Activated CD8-positive, alpha-beta T cell treated with anti-CD3 and anti-CD28 coated beads for 36 hours (primary cell): ENCODE data around the gene RFX1. TPM values are rescaled to one million over a fixed set of nuclear protein-coding genes. Genes with fewer than 3 reads are reported as not detected.
A peak's percentile ranks its signal among the peaks of the same experiment; 100 is the strongest.
"Not testable (repeated sequence)": the region's sequence is repeated elsewhere in the genome, so short reads cannot be mapped to it uniquely, and the experiment has no call there.

Experiments
- ATAC-seq: fragments of 200-7000 bp; cut with Tn5 transposase; one replicate; pipeline ENCODE4 v1.10.0; 2021; ENCODE audit warnings: mild to moderate bottlenecking, moderate library complexity
- CTCF ChIA-PET: fragments of 350-600 bp; sonication (Branson Sonifier 250); formaldehyde crosslinking; loops from one replicate; lab custom pipeline; 2021; ENCODE audit warnings: antibody characterized with exemption; lab: Charles Lee
- POLR2A ChIA-PET: fragments of 350-600 bp; sonication (Branson Sonifier 250); formaldehyde crosslinking; loops from one replicate; lab custom pipeline; 2021; ENCODE audit warnings: antibody characterized with exemption; lab: Charles Lee
- DNase-seq: peaks from one replicate; pipeline ENCODE4 v3.0.0-alpha.2; 2020
- H3K27ac Mint-ChIP-seq: one replicate; pipeline ENCODE4 v1.8.0; 2021; ENCODE audit warnings: mild to moderate bottlenecking, mixed read lengths
- H3K27me3 Mint-ChIP-seq: one replicate; pipeline ENCODE4 v1.8.0; 2021; ENCODE audit warnings: mixed read lengths
- H3K36me3 Mint-ChIP-seq: one replicate; pipeline ENCODE4 v1.8.0; 2021; ENCODE audit warnings: low read depth, mixed read lengths
- H3K4me1 Mint-ChIP-seq: one replicate; pipeline ENCODE4 v1.8.0; 2021; ENCODE audit warnings: low read depth, mixed read lengths
- H3K4me3 Mint-ChIP-seq: one replicate; pipeline ENCODE4 v1.8.0; 2021; ENCODE audit warnings: mild to moderate bottlenecking, moderate library complexity, mixed read lengths
- H3K9me3 Mint-ChIP-seq: one replicate; pipeline ENCODE4 v1.8.0; 2021; ENCODE audit warnings: mixed read lengths
- intact Hi-C: fragments of 100-400 bp; cut with micrococcal nuclease; formaldehyde crosslinking; loops from one replicate; pipeline ENCODE4 v1.10.0; 2022
- total RNA-seq, 2 experiments: library from RNA; stranded (reverse); gene quantifications; one replicate each; pipeline ENCODE4 v1.2.3, GENCODE V29; 2021
- TF ChIP-seq, protein P1 (sequence below): fragments of 200-600 bp; IDR thresholded peaks from one replicate; pipeline ENCODE4 v1.8.0; 2022; ENCODE audit warnings: antibody characterized with exemption, mild to moderate bottlenecking

Gene RFX1
- total RNA-seq, 2 experiments from 2014 or later = 13.3 to 14.1 TPM

DNA sequence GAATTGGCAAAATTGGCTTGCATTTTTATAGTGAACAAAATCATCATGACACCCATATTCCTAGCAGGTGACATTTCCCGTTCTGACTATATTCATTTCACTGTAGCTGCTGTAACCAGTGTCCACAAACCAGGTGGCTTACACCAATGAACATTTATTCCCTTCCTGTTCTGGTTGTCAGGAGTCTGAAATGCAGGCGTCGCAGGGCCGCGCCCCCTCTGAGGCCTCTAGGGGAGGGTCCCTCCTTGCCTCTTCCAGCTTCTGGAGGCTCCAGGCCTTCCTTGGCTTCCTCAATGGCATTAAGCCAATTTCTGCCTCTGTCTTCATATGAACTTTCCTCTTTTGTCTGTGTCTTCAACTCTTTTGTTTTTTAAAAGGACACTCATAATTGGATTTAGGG, 15.4 kb upstream of the RFX1 start:
- intact Hi-C loops = no loop called here
- DNase-seq (no peak), ATAC-seq (peak; percentile 64)
- ChIA-PET POLR2A (no interaction called here), CTCF (interaction anchor here (1.0 to 2.3 kb wide), 6 partner anchors 10 to 139 kb away, joined by 3 to 14 read pairs (median 4); partner anchors contain the start of genes ASF1B and IL27RA)
- Mint-ChIP-seq H3K27ac (no peak overlapping the region), H3K4me3 (no peak overlapping the region), H3K9me3 (no peaks in the 10 kb centered on the region), H3K4me1 (peaks cover 8% of the 10 kb centered on the region), H3K36me3 (no peaks in the 10 kb centered on the region), H3K27me3 (no peaks in the 10 kb centered on the region)
- TF ChIP-seq, protein P1, sequence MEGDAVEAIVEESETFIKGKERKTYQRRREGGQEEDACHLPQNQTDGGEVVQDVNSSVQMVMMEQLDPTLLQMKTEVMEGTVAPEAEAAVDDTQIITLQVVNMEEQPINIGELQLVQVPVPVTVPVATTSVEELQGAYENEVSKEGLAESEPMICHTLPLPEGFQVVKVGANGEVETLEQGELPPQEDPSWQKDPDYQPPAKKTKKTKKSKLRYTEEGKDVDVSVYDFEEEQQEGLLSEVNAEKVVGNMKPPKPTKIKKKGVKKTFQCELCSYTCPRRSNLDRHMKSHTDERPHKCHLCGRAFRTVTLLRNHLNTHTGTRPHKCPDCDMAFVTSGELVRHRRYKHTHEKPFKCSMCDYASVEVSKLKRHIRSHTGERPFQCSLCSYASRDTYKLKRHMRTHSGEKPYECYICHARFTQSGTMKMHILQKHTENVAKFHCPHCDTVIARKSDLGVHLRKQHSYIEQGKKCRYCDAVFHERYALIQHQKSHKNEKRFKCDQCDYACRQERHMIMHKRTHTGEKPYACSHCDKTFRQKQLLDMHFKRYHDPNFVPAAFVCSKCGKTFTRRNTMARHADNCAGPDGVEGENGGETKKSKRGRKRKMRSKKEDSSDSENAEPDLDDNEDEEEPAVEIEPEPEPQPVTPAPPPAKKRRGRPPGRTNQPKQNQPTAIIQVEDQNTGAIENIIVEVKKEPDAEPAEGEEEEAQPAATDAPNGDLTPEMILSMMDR = no peak

DNA sequence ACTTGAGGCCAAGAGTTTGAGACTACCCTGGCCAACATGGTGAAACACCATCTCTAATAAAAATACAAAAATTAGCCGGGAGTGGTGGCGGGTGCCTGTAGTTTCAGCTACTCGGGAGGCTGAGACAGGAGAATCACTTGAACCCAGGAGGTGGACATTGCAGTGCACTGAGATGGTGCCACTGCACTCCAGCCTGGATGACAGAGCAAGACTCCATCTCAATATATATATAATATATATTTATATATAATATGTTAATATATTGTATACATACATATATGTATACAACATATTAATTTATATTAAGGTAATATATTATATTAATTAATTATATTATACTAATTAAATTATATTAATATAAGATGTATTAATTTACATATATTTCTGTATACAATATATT, 13.6 kb upstream of the RFX1 start:
- H3K9me3 Mint-ChIP-seq, H3K27me3 Mint-ChIP-seq, H3K36me3 Mint-ChIP-seq, DNase-seq, ATAC-seq, H3K27ac Mint-ChIP-seq, intact Hi-C loops, POLR2A ChIA-PET, H3K4me3 Mint-ChIP-seq: not testable (repeated sequence)
- CTCF ChIA-PET = interaction anchor here (0.7 to 1.6 kb wide), 3 partner anchors 29 to 208 kb away, joined by 3 to 4 read pairs (median 4); no protein-coding TSS in a partner anchor
- peaks cover 11% of the 10 kb centered on the region for H3K4me1 Mint-ChIP-seq

DNA sequence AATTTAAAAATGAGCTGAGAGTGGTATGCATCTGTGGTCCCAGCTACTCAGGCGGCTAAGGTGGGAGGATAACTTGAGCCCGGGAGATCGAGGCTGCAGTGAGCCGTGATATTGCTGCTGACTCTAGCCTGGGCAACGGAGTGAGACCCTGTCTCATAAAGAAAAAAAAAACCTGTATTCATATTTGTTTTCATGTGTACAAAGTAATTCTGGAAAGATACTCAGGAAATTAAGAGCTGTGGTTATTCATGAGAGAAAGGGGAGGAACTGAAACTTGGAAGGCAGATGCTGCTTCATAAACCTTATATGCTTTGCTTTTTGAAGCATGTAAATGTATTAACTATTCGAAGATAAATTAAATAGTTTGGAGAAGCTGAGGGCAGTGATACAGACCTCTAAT, 13.0 kb upstream of the RFX1 start:
- TF ChIP-seq, protein P1 = no peak
- no peaks in the 10 kb centered on the region for H3K27me3 Mint-ChIP-seq
- no peak overlapping the region for H3K27ac Mint-ChIP-seq
- no peak for DNase-seq
- no peak overlapping the region for H3K4me3 Mint-ChIP-seq
- ChIA-PET CTCF (interaction anchor here (0.7 to 1.6 kb wide), 4 partner anchors 13 to 208 kb away, joined by 3 to 4 read pairs (median 4); partner anchors contain the start of gene IL27RA), POLR2A (interaction anchor here (0.8 kb wide), 1 partner anchor 12 kb away, joined by 3 read pairs; the partner anchor contains the start of gene IL27RA)
- intact Hi-C loops = no loop called here
- no peak for ATAC-seq
- no peaks in the 10 kb centered on the region for H3K9me3 Mint-ChIP-seq
- no peaks in the 10 kb centered on the region for H3K36me3 Mint-ChIP-seq
- H3K4me1 Mint-ChIP-seq = peaks cover 11% of the 10 kb centered on the region

DNA sequence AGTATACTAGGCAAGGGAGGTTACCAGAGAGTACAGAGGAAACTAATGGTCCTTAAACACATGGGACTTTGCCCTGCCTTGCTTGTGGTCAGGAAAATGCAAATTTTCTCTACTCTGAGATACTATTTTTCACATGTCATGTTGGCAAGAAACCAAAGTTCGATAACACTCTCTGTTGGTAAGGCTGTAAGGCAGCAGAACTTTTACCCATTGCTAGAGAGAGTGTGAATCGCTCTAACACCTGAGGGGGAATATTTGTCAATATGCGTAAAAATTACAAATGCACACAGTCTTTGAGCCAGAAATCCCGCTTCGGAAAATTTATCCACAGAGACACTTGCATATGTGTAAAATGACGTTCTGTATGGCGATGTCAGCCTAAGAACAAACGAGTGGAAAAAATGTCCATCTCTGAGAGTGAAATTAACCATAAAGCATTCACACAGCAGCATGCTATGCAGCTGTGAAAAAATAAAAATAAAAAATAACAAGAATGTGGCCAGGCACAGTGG, 9.5 kb upstream of the RFX1 start:
- H3K4me1 Mint-ChIP-seq = peaks cover 4% of the 10 kb centered on the region
- CTCF ChIA-PET = interaction anchor here (0.9 kb wide), 1 partner anchor 33 kb away, joined by 3 read pairs; no protein-coding TSS in a partner anchor
- H3K9me3 Mint-ChIP-seq = no peaks in the 10 kb centered on the region
- ATAC-seq (peak; percentile 68), DNase-seq (no peak)
- intact Hi-C loops = no loop called here
- no peak overlapping the region for H3K4me3 Mint-ChIP-seq
- POLR2A ChIA-PET = interaction anchor here (1.2 kb wide), 1 partner anchor 118 kb away, joined by 3 read pairs; no protein-coding TSS in a partner anchor
- TF ChIP-seq, protein P1 = no peak
- no peaks in the 10 kb centered on the region for H3K36me3 Mint-ChIP-seq
- peak overlapping the region; percentile 20 for H3K27ac Mint-ChIP-seq
- no peaks in the 10 kb centered on the region for H3K27me3 Mint-ChIP-seq

DNA sequence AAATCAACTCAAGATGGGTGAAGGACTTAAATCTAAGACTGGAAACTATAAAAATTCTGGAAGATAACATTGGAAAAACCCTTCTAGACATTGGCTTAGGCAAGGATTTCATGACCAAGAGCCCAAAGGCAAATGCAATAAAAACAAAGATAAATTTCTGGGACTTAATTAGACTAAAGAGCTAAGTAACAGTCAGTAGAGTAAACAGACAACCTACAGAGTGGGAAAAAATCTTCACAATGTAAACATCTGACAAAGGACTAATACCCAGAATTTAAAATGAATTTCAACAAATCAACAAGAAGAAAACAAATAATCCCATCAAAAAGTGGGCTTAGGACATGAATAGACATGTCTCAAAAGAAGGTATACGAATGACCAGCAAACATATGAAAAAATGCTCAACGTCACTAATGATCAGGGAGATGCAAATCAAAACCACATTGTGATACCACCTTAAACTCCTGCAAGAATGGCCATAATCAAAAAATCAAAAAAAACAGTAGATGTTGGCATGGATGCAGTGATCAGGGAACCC, 6.3 kb upstream of the RFX1 start:
- ATAC-seq (no peak), DNase-seq (no peak)
- POLR2A ChIA-PET = no interaction called here
- TF ChIP-seq, protein P1 = no peak
- H3K9me3 Mint-ChIP-seq = no peaks in the 10 kb centered on the region
- intact Hi-C loops = no loop called here
- CTCF ChIA-PET = no interaction called here
- H3K4me1 Mint-ChIP-seq = peaks cover 4% of the 10 kb centered on the region
- no peak overlapping the region for H3K27ac Mint-ChIP-seq
- H3K4me3 Mint-ChIP-seq = no peak overlapping the region
- H3K27me3 Mint-ChIP-seq = no peaks in the 10 kb centered on the region
- H3K36me3 Mint-ChIP-seq = no peaks in the 10 kb centered on the region
